Neural cell (in vitro differentiated cells): ENCODE data around the gene PCDHB7. TPM values are rescaled to one million over a fixed set of nuclear protein-coding genes. Genes with fewer than 3 reads are reported as not detected.
"Not testable (repeated sequence)": the region's sequence is repeated elsewhere in the genome, so short reads cannot be mapped to it uniquely, and the experiment has no call there.

Source experiments
- H2AFZ ChIP-seq: fragments of 200-600, 300-800 bp; sonication (generic), shearing (Covaris generic); 2 replicates; pipeline ENCODE4 v1.6.0; 2014; ENCODE audit warnings: low read depth, mild to moderate bottlenecking, antibody characterized with exemption, low read length, moderate library complexity
- H3F3A ChIP-seq: fragments of 200-600 bp; shearing (Covaris generic); 2 replicates; pipeline ENCODE4 v1.6.1; 2016; ENCODE audit warnings: mild to moderate bottlenecking, moderate library complexity, mixed read lengths, antibody characterized with exemption, low read length; ENCODE audit not compliant: insufficient read depth, poor library complexity, severe bottlenecking
- H3K27ac ChIP-seq: fragments of 200-600, 300-800 bp; sonication (generic), shearing (Covaris generic); 2 replicates; pipeline ENCODE4 v1.5.1; 2014; ENCODE audit warnings: mild to moderate bottlenecking, low read length, moderate library complexity
- H3K27me3 ChIP-seq: fragments of 300-800, 200-600 bp; sonication (generic), shearing (Covaris generic); 2 replicates; pipeline ENCODE4 v1.6.0; 2014; ENCODE audit warnings: mild to moderate bottlenecking, low read depth, low read length, moderate library complexity; ENCODE audit not compliant: insufficient read depth
- H3K36me3 ChIP-seq: fragments of 300-800, 200-600 bp; sonication (generic), shearing (Covaris generic); 2 replicates; pipeline ENCODE4 v1.5.1; 2014; ENCODE audit warnings: mild to moderate bottlenecking, antibody characterized with exemption, low read length, moderate library complexity; ENCODE audit not compliant: insufficient read depth
- H3K4me2 ChIP-seq: fragments of 300-800, 200-600 bp; sonication (generic), shearing (Covaris generic); 2 replicates; pipeline ENCODE4 v1.6.0; 2014; ENCODE audit warnings: mild to moderate bottlenecking, low read length
- H3K4me3 ChIP-seq: fragments of 300-800, 200-600 bp; sonication (generic), shearing (Covaris generic); 2 replicates; pipeline ENCODE4 v1.5.1; 2014; ENCODE audit warnings: mild to moderate bottlenecking, low read length, moderate library complexity
- H3K79me2 ChIP-seq: fragments of 200-600 bp; shearing (Covaris generic); replicated peaks from 2 replicates; pipeline ENCODE4 v1.6.0; 2014; ENCODE audit warnings: mild to moderate bottlenecking, low read length, moderate library complexity; ENCODE audit not compliant: insufficient read depth
- H3K9ac ChIP-seq: fragments of 300-800, 200-600 bp; sonication (generic), shearing (Covaris generic); 2 replicates; pipeline ENCODE4 v1.6.1; 2016; ENCODE audit warnings: mild to moderate bottlenecking, low read length, mixed read lengths
- H3K9me2 ChIP-seq: fragments of 200-600 bp; shearing (Covaris generic); 2 replicates; pipeline ENCODE4 v1.6.1; 2016; ENCODE audit warnings: mild to moderate bottlenecking, low read length, mixed read lengths; ENCODE audit not compliant: insufficient read depth
- H3K9me3 ChIP-seq: fragments of 200-600, 300-800 bp; sonication (generic), shearing (Covaris generic); 2 replicates; pipeline ENCODE4 v1.6.1; 2016; ENCODE audit warnings: mild to moderate bottlenecking, mixed run types, low read length, moderate library complexity, mixed read lengths
- H4K20me1 ChIP-seq: fragments of 200-600 bp; shearing (Covaris generic); 2 replicates; pipeline ENCODE4 v1.6.1; 2016; ENCODE audit warnings: mild to moderate bottlenecking, mixed run types; ENCODE audit not compliant: insufficient read depth
- polyA plus RNA-seq: library from polyadenylated mRNA; depleted of rRNA; stranded (reverse); fragments of >200 nt; gene quantifications from 2 replicates; pipeline ENCODE4 v1.2.3, GENCODE V29; 2014

PCDHB7 gene
- polyA plus RNA-seq, 1 donor from 2014 or later: 0.99 TPM

DNA sequence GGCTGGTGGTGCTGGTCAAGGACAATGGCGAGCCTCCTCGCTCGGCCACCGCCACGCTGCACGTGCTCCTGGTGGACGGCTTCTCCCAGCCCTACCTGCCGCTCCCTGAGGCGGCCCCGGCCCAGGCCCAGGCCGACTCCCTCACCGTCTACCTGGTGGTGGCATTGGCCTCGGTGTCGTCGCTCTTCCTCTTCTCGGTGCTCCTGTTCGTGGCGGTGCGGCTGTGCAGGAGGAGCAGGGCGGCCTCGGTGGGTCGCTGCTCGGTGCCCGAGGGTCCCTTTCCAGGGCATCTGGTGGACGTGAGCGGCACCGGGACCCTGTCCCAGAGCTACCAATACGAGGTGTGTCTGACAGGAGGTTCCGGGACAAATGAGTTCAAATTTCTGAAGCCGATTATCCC is 53.0 kb downstream of the PCDHB7 start:
- not testable (repeated sequence) for H3K4me2 ChIP-seq, H3K79me2 ChIP-seq, H3K4me3 ChIP-seq, H3K9me3 ChIP-seq, H3K36me3 ChIP-seq, H3K9ac ChIP-seq, H3K9me2 ChIP-seq, H4K20me1 ChIP-seq, H3K27me3 ChIP-seq, H3F3A ChIP-seq, H2AFZ ChIP-seq, H3K27ac ChIP-seq

Other genes with a start within 250 kb of the PCDHB7 start
- 2.4 and 3.3 TPM in 2 replicates for gene PCDHAC1, start 246.3 kb upstream of the PCDHB7 start, polyA plus RNA-seq
- gene PCDHAC2, start 206.2 kb upstream of the PCDHB7 start, polyA plus RNA-seq: 7.6 and 9.3 TPM in 2 replicates
- 0.10 TPM in 1 of 2 replicates, not detected in the other for gene PCDHB1, start 121.3 kb upstream of the PCDHB7 start, polyA plus RNA-seq
- gene PCDHB2, start 78.0 kb upstream of the PCDHB7 start, polyA plus RNA-seq: 103 and 105 TPM in 2 replicates
- gene PCDHB3, start 72.2 kb upstream of the PCDHB7 start, polyA plus RNA-seq: 3.9 and 4.9 TPM in 2 replicates
- gene PCDHB4, start 50.8 kb upstream of the PCDHB7 start, polyA plus RNA-seq: 4.2 and 4.3 TPM in 2 replicates
- 4.5 and 4.7 TPM in 2 replicates for gene PCDHB5, start 37.4 kb upstream of the PCDHB7 start, polyA plus RNA-seq
- 1.6 and 1.7 TPM in 2 replicates for gene PCDHB6, start 22.6 kb upstream of the PCDHB7 start, polyA plus RNA-seq
- gene PCDHB8, start 5.1 kb downstream of the PCDHB7 start, polyA plus RNA-seq: 0.76 and 0.81 TPM in 2 replicates
- gene PCDHB16, start 9.7 kb downstream of the PCDHB7 start, polyA plus RNA-seq: 2.1 and 2.8 TPM in 2 replicates
- 4.8 and 4.9 TPM in 2 replicates for gene PCDHB9, start 14.5 kb downstream of the PCDHB7 start, polyA plus RNA-seq
- gene PCDHB10, start 19.7 kb downstream of the PCDHB7 start, polyA plus RNA-seq: 8.7 and 9.6 TPM in 2 replicates
- 2.7 and 3.7 TPM in 2 replicates for gene PCDHB11, start 27.0 kb downstream of the PCDHB7 start, polyA plus RNA-seq
- 1.3 and 2.2 TPM in 2 replicates for gene PCDHB12, start 36.1 kb downstream of the PCDHB7 start, polyA plus RNA-seq
- gene PCDHB13, start 41.3 kb downstream of the PCDHB7 start, polyA plus RNA-seq: 1.0 and 1.6 TPM in 2 replicates
- 12.6 and 18.3 TPM in 2 replicates for gene PCDHB14, start 50.7 kb downstream of the PCDHB7 start, polyA plus RNA-seq
- 11.2 and 13.7 TPM in 2 replicates for gene PCDHB15, start 72.8 kb downstream of the PCDHB7 start, polyA plus RNA-seq
- gene SLC25A2, start 131.4 kb downstream of the PCDHB7 start, polyA plus RNA-seq: not detected in 2 replicates
- gene TAF7, start 148.1 kb downstream of the PCDHB7 start, polyA plus RNA-seq: 173 and 198 TPM in 2 replicates
- 0.19 and 0.50 TPM in 2 replicates for gene PCDHGA1, start 157.9 kb downstream of the PCDHB7 start, polyA plus RNA-seq
- gene PCDHGA2, start 166.1 kb downstream of the PCDHB7 start, polyA plus RNA-seq: 0.21 and 0.26 TPM in 2 replicates
- gene PCDHGA3, start 171.2 kb downstream of the PCDHB7 start, polyA plus RNA-seq: 0.10 and 0.26 TPM in 2 replicates
- 0.46 and 0.68 TPM in 2 replicates for gene PCDHGB1, start 177.5 kb downstream of the PCDHB7 start, polyA plus RNA-seq
- gene PCDHGA4, start 182.4 kb downstream of the PCDHB7 start, polyA plus RNA-seq: 0.38 TPM in 1 of 2 replicates, not detected in the other
- gene PCDHGB2, start 187.3 kb downstream of the PCDHB7 start, polyA plus RNA-seq: 0.30 and 0.43 TPM in 2 replicates
- 0.25 TPM in 1 of 2 replicates, not detected in the other for gene PCDHGA5, start 191.5 kb downstream of the PCDHB7 start, polyA plus RNA-seq
- gene PCDHGB3, start 197.6 kb downstream of the PCDHB7 start, polyA plus RNA-seq: not detected in 2 replicates
- 0.09 TPM in 1 of 2 replicates, not detected in the other for gene PCDHGA6, start 201.2 kb downstream of the PCDHB7 start, polyA plus RNA-seq
- not detected in 2 replicates for gene PCDHGA7, start 210.1 kb downstream of the PCDHB7 start, polyA plus RNA-seq
- gene PCDHGB4, start 215.1 kb downstream of the PCDHB7 start, polyA plus RNA-seq: 9.3 and 13.0 TPM in 2 replicates
- 0.19 and 0.38 TPM in 2 replicates for gene PCDHGA8, start 220.0 kb downstream of the PCDHB7 start, polyA plus RNA-seq
- 0.17 and 0.54 TPM in 2 replicates for gene PCDHGB5, start 225.3 kb downstream of the PCDHB7 start, polyA plus RNA-seq
- gene PCDHGA9, start 230.1 kb downstream of the PCDHB7 start, polyA plus RNA-seq: 0.11 TPM in 1 of 2 replicates, not detected in the other
- 29.2 and 34.4 TPM in 2 replicates for gene PCDHGB6, start 235.4 kb downstream of the PCDHB7 start, polyA plus RNA-seq
- 7.3 and 8.1 TPM in 2 replicates for gene PCDHGA10, start 240.3 kb downstream of the PCDHB7 start, polyA plus RNA-seq
- gene PCDHGB7, start 245.0 kb downstream of the PCDHB7 start, polyA plus RNA-seq: 4.7 and 5.1 TPM in 2 replicates
- gene PCDHGA11, start 248.4 kb downstream of the PCDHB7 start, polyA plus RNA-seq: 0.32 and 0.62 TPM in 2 replicates